H9 (cell line): Measurements from ENCODE around the gene AK8. TPM values are rescaled to one million over a fixed set of nuclear protein-coding genes. Genes with fewer than 3 reads are reported as not detected.

Experiments used
- DNase-seq: peaks from one replicate; pipeline ENCODE4 v3.0.0-alpha.2; 2017
- H2AFZ ChIP-seq: one replicate; pipeline ENCODE4 v1.6.1; 2013; ENCODE audit warnings: mild to moderate bottlenecking, low read length, control low read depth, moderate library complexity
- H2AK5ac ChIP-seq: 2 replicates; pipeline ENCODE4 v1.6.1; 2013; ENCODE audit warnings: low read length, control low read depth, mixed read lengths; ENCODE audit not compliant: insufficient read length
- H2BK120ac ChIP-seq: one replicate; pipeline ENCODE4 v1.6.1; 2013; ENCODE audit warnings: low read depth, mild to moderate bottlenecking, low read length, control low read depth, inconsistent platforms; ENCODE audit not compliant: poor library complexity, severe bottlenecking
- H2BK12ac ChIP-seq: 2 replicates; pipeline ENCODE4 v1.6.1; 2013; ENCODE audit warnings: low read length, control low read depth, mixed read lengths, low read depth; ENCODE audit not compliant: insufficient read length
- H2BK15ac ChIP-seq: 2 replicates; pipeline ENCODE4 v1.6.1; 2013; ENCODE audit warnings: low read depth, low read length, control low read depth
- H2BK20ac ChIP-seq: one replicate; pipeline ENCODE4 v1.6.1; 2013; ENCODE audit warnings: low read depth, mild to moderate bottlenecking, low read length, control low read depth, inconsistent platforms; ENCODE audit not compliant: poor library complexity, severe bottlenecking
- H2BK5ac ChIP-seq: 2 replicates; pipeline ENCODE4 v1.6.1; 2013; ENCODE audit warnings: low read length, control low read depth, mixed read lengths; ENCODE audit not compliant: insufficient read length
- H3K14ac ChIP-seq: 2 replicates; pipeline ENCODE4 v1.6.1; 2013; ENCODE audit warnings: low read length, control low read depth; ENCODE audit not compliant: insufficient read depth
- H3K18ac ChIP-seq: 2 replicates; pipeline ENCODE4 v1.6.1; 2013; ENCODE audit warnings: low read depth, mild to moderate bottlenecking, mixed read lengths, low read length, control low read depth; ENCODE audit not compliant: insufficient read length
- H3K23ac ChIP-seq: 2 replicates; pipeline ENCODE4 v1.6.1; 2013; ENCODE audit warnings: low read length, control low read depth, mixed read lengths, low read depth; ENCODE audit not compliant: insufficient read length
- H3K23me2 ChIP-seq: 2 replicates; pipeline ENCODE4 v1.6.1; 2013; ENCODE audit warnings: low read depth, mild to moderate bottlenecking, mixed read lengths, low read length, control low read depth; ENCODE audit not compliant: insufficient read length, poor library complexity, severe bottlenecking
- H3K27ac ChIP-seq: 2 replicates; pipeline ENCODE4 v1.5.1; 2013; ENCODE audit warnings: low read length, control low read depth, mixed read lengths, low read depth; ENCODE audit not compliant: insufficient read length
- H3K27me3 ChIP-seq: 2 replicates; pipeline ENCODE4 v1.6.1; 2013; ENCODE audit warnings: low read length, control low read depth, inconsistent platforms; ENCODE audit not compliant: insufficient read depth
- H3K4ac ChIP-seq: 2 replicates; pipeline ENCODE4 v1.6.1; 2013; ENCODE audit warnings: low read depth, mild to moderate bottlenecking, control low read depth, inconsistent platforms, low read length, moderate library complexity
- H3K4me1 ChIP-seq: 2 replicates; pipeline ENCODE4 v1.6.1; 2013; ENCODE audit warnings: low read length, control low read depth, inconsistent platforms; ENCODE audit not compliant: insufficient read depth
- H3K4me2 ChIP-seq: 2 replicates; pipeline ENCODE4 v1.6.1; 2013; ENCODE audit warnings: low read length, control low read depth, mixed read lengths; ENCODE audit not compliant: insufficient read length, insufficient read depth
- H3K56ac ChIP-seq: 2 replicates; pipeline ENCODE4 v1.6.1; 2013; ENCODE audit warnings: low read depth, mild to moderate bottlenecking, mixed read lengths, low read length, control low read depth; ENCODE audit not compliant: insufficient read length
- H3K79me1 ChIP-seq: 2 replicates; pipeline ENCODE4 v1.6.1; 2013; ENCODE audit warnings: low read depth, mild to moderate bottlenecking, moderate library complexity, low read length, control low read depth, inconsistent platforms; ENCODE audit not compliant: insufficient read depth, poor library complexity, severe bottlenecking
- H3K79me2 ChIP-seq: 2 replicates; pipeline ENCODE4 v1.6.1; 2013; ENCODE audit warnings: low read length, control low read depth, inconsistent platforms; ENCODE audit not compliant: insufficient read depth
- H3K9ac ChIP-seq: 2 replicates; pipeline ENCODE4 v1.6.1; 2013; ENCODE audit warnings: low read length, control low read depth, mixed read lengths; ENCODE audit not compliant: insufficient read length; ENCODE audit errors: extremely low read depth
- H3K9me3 ChIP-seq: one replicate; pipeline ENCODE4 v1.6.1; 2013; ENCODE audit warnings: low read depth, low read length, inconsistent platforms; ENCODE audit not compliant: control insufficient read depth
- H3T11ph ChIP-seq: one replicate; pipeline ENCODE4 v1.6.1; 2013; ENCODE audit warnings: mild to moderate bottlenecking, low read length, control low read depth, inconsistent platforms
- H4K20me1 ChIP-seq: one replicate; pipeline ENCODE4 v1.6.1; 2013; ENCODE audit not compliant: control insufficient read depth, insufficient read length, insufficient read depth
- H4K5ac ChIP-seq: 2 replicates; pipeline ENCODE4 v1.6.1; 2013; ENCODE audit warnings: low read depth, mild to moderate bottlenecking, mixed read lengths, low read length, control low read depth; ENCODE audit not compliant: insufficient read length
- H4K8ac ChIP-seq: replicated peaks from 2 replicates; pipeline ENCODE4 v1.6.1; 2013; ENCODE audit warnings: low read length, control low read depth, mixed read lengths, low read depth; ENCODE audit not compliant: insufficient read length
- H4K91ac ChIP-seq: 2 replicates; pipeline ENCODE4 v1.6.1; 2013; ENCODE audit warnings: low read depth, mild to moderate bottlenecking, moderate library complexity, mixed read lengths, low read length, control low read depth; ENCODE audit not compliant: insufficient read length
- H3K27ac Mint-ChIP-seq, 3 experiments: 2 replicates in 2 of 3; 3 replicates in 1 of 3; pipeline ENCODE4 v1.8.0; 2020 to 2021; ENCODE audit warnings: mixed read lengths in 3 of 3, mild to moderate bottlenecking in 1 of 3, moderate library complexity in 1 of 3
- H3K27me3 Mint-ChIP-seq: 2 replicates; pipeline ENCODE4 v1.8.0; 2021; ENCODE audit warnings: low read depth, mild to moderate bottlenecking, moderate library complexity, mixed read lengths
- H3K36me3 Mint-ChIP-seq, 3 experiments: 2 replicates in 2 of 3; 3 replicates in 1 of 3; pipeline ENCODE4 v1.8.0; 2020 to 2021; ENCODE audit warnings: low read depth in 3 of 3, mixed read lengths in 3 of 3; ENCODE audit not compliant: insufficient read depth in 1 of 3
- H3K4me1 Mint-ChIP-seq, 2 experiments: 2 replicates each; pipeline ENCODE4 v1.8.0; 2020; ENCODE audit warnings: mixed read lengths in 2 of 2
- H3K4me3 Mint-ChIP-seq, 2 experiments: 2 replicates in 1 of 2; 3 replicates in 1 of 2; pipeline ENCODE4 v1.8.0; 2020 to 2021; ENCODE audit warnings: mild to moderate bottlenecking in 2 of 2, mixed read lengths in 2 of 2, moderate library complexity in 1 of 2
- H3K9me3 Mint-ChIP-seq, 2 experiments: 2 replicates in 1 of 2; 3 replicates in 1 of 2; pipeline ENCODE4 v1.8.0; 2020; ENCODE audit warnings: mild to moderate bottlenecking in 2 of 2, mixed read lengths in 2 of 2, moderate library complexity in 1 of 2
- WGBS: extraction: QIAGEN DNeasy Blood & Tissue Kit; methylation state at CpG from one replicate; pipeline ENCODE4 v1.1.7; 2013; ENCODE audit warnings: missing lambda C conversion rate, low lambda C conversion rate, mixed read lengths; ENCODE audit not compliant: insufficient read length; ENCODE audit errors: extremely low coverage; 5-methylcytosine and 5-hydroxymethylcytosine counted together
- total RNA-seq: library from RNA; stranded (reverse); gene quantifications from 2 replicates; pipeline ENCODE4 v1.2.1, GENCODE V29; 2021
- TF ChIP-seq, protein P1 (sequence below): fragments of 200-600 bp; sonication (generic); conservative IDR thresholded peaks from 3 replicates; pipeline ENCODE4 v1.8.0; 2021; ENCODE audit warnings: antibody characterized with exemption, mild to moderate bottlenecking

The AK8 gene
- total RNA-seq, 1 experiment from 2014 or later, result 0.44 TPM

DNA sequence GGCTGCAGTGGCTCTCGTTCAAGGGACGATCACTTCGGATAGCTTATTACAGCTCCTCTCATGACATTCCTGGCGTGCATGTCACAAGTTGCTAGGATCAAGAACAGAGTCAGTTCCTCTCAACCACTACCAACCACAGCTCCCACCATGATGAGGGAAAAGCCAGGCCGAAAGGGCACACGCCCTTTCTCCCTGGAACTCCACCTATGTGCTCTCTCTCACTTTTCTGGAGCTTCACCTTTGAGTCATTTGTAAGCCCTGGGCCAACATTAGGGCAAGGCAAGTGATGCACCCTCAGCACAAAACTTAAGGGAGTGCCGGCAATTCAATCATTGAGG is 2.2 kb upstream of the AK8 start:
- Histone ChIP-seq H3K14ac (no peak overlapping the region), H3K4me1 (no peaks in the 10 kb centered on the region), H3K9ac (no peak overlapping the region), H2BK20ac (no peak overlapping the region), H3K18ac (no peak overlapping the region), H3K27ac (no peak overlapping the region), H3K79me2 (no peaks in the 10 kb centered on the region), H3K4ac (no peak overlapping the region), H4K8ac (no peak overlapping the region), H3K27me3 (no peaks in the 10 kb centered on the region), H2BK5ac (no peak overlapping the region), H4K91ac (no peak overlapping the region), H3K79me1 (no peaks in the 10 kb centered on the region), H4K5ac (no peak overlapping the region), H3K23ac (no peak overlapping the region), H3T11ph (no peak overlapping the region), H3K9me3 (no peaks in the 10 kb centered on the region), H2BK15ac (no peak overlapping the region), H3K56ac (no peak overlapping the region), H3K23me2 (peaks cover 4% of the 10 kb centered on the region), H3K4me2 (no peak overlapping the region), H2BK12ac (no peak overlapping the region), H2AK5ac (no peak overlapping the region), H2AFZ (no peak overlapping the region), H4K20me1 (no peaks in the 10 kb centered on the region), H2BK120ac (no peak overlapping the region)
- 0 out of 4 replicates have a peak, but pooled peaks cover 0 to 3% of the 10 kb centered on the region in 2 experiments for H3K4me1 Mint-ChIP-seq
- peak overlapping the region in 1 of 2 experiments; percentile 64; a peak in 1 of 5 replicates for H3K4me3 Mint-ChIP-seq
- no CpG with 5 or more reads among the region's 7 CpGs for WGBS
- H3K27me3 Mint-ChIP-seq, result peaks cover 43% of the 10 kb centered on the region
- H3K36me3 Mint-ChIP-seq, result no peaks in the 10 kb centered on the region; a peak in 1 of 7 replicates
- H3K27ac Mint-ChIP-seq, result peak overlapping the region in 1 of 3 experiments; percentile 35; a peak in 2 of 7 replicates
- no peaks in the 10 kb centered on the region for H3K9me3 Mint-ChIP-seq
- TF ChIP-seq, protein P1, sequence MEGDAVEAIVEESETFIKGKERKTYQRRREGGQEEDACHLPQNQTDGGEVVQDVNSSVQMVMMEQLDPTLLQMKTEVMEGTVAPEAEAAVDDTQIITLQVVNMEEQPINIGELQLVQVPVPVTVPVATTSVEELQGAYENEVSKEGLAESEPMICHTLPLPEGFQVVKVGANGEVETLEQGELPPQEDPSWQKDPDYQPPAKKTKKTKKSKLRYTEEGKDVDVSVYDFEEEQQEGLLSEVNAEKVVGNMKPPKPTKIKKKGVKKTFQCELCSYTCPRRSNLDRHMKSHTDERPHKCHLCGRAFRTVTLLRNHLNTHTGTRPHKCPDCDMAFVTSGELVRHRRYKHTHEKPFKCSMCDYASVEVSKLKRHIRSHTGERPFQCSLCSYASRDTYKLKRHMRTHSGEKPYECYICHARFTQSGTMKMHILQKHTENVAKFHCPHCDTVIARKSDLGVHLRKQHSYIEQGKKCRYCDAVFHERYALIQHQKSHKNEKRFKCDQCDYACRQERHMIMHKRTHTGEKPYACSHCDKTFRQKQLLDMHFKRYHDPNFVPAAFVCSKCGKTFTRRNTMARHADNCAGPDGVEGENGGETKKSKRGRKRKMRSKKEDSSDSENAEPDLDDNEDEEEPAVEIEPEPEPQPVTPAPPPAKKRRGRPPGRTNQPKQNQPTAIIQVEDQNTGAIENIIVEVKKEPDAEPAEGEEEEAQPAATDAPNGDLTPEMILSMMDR, result no peak
- no peak for DNase-seq
